Body of pancreas (tissue), 4 donors: ENCODE measurements around the gene ST6GALNAC4. TPM values are rescaled to one million over a fixed set of nuclear protein-coding genes. Genes with fewer than 3 reads are reported as not detected.

Source experiments
- ATAC-seq: fragments of 150-250 bp; one replicate; pipeline ENCODE4 v1.9.1; 2016
- DNase-seq, 4 donors: peaks; one replicate each; pipeline ENCODE4 v3.0.0-alpha.2; 2019
- H3K27ac ChIP-seq, 4 donors: fragments of 200-600 bp; sonication (generic); 1 replicate in 3 of 4; 2 replicates in 1 of 4; pipeline versions ENCODE4 v1.5.1 to v1.6.1; 2016 to 2019; ENCODE audit warnings: mild to moderate bottlenecking in 1 of 4, mixed read lengths in 1 of 4, moderate library complexity in 1 of 4
- H3K27me3 ChIP-seq, 2 donors: fragments of 200-600 bp; sonication (generic); one replicate each; pipeline ENCODE4 v1.6.0; 2016; ENCODE audit warnings: mild to moderate bottlenecking in 1 of 2
- H3K36me3 ChIP-seq, 2 donors: fragments of 200-600 bp; sonication (generic); replicated peaks in 1 of 2; 2 replicates each; pipeline ENCODE4 v1.5.1; 2016; ENCODE audit warnings: low read depth in 2 of 2; ENCODE audit not compliant: insufficient read depth in 1 of 2
- H3K4me1 ChIP-seq: fragments of 200-600 bp; sonication (generic); one replicate; pipeline ENCODE4 v1.6.0; 2016
- H3K4me3 ChIP-seq, 2 donors: fragments of 200-600 bp; sonication (generic); 1 replicate in 1 of 2; 2 replicates in 1 of 2; pipeline ENCODE4 v1.5.1; 2016 to 2019
- H3K9me3 ChIP-seq, 3 donors: fragments of 200-600 bp; sonication (generic); 1 replicate in 2 of 3; 2 replicates in 1 of 3; pipeline ENCODE4 v1.5.1; 2016
- POLR2A ChIP-seq, 3 donors: fragments of 450-650 bp; IDR thresholded peaks; one replicate each; pipeline ENCODE4 v1.6.1; 2016; ENCODE audit warnings: antibody characterized with exemption in 3 of 3, mild to moderate bottlenecking in 2 of 3
- WGBS, 2 donors: methylation state at CpG; one replicate each; pipeline ENCODE4 v1.1.5; 2017; 5-methylcytosine and 5-hydroxymethylcytosine counted together
- intact Hi-C: fragments of 100-400 bp; cut with DNase I; formaldehyde crosslinking; loops from one replicate; pipeline ENCODE4 v1.15.1; 2023
- total RNA-seq, 2 donors: library from RNA; depleted of rRNA; stranded (reverse); fragments of >200 nt; gene quantifications; one replicate each; pipeline ENCODE4 v1.1.0, GENCODE V29; 2016
- TF ChIP-seq, protein P1 (sequence below), 7 experiments: fragments of 450-650 bp in 4 of 7; fragments of 200-600 bp in 3 of 7; sonication (generic) in 3 of 7; IDR thresholded peaks; one replicate each; pipeline ENCODE4 v1.5.1; 2016 to 2019; ENCODE audit warnings: antibody characterized with exemption in 7 of 7

ST6GALNAC4 gene, protein sequence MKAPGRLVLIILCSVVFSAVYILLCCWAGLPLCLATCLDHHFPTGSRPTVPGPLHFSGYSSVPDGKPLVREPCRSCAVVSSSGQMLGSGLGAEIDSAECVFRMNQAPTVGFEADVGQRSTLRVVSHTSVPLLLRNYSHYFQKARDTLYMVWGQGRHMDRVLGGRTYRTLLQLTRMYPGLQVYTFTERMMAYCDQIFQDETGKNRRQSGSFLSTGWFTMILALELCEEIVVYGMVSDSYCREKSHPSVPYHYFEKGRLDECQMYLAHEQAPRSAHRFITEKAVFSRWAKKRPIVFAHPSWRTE
- 10 to 100 TPM; 36.6 to 63.8 TPM for total RNA-seq

- peaks cover 71% of the 10 kb centered on the region for H3K4me1 ChIP-seq
- 2 to 24% methylated on average over 4 to 47 of the region's 71 CpGs for WGBS, 2 donors
- H3K9me3 ChIP-seq, result no peaks in the 10 kb centered on the region
- intact Hi-C loops, result no loop called here
- ATAC-seq (peak; percentile 90), DNase-seq (peak; percentile 95 to 97 (median 96))
- H3K27me3 ChIP-seq, result no peaks in the 10 kb centered on the region
- peaks cover 0 to 5% of the 10 kb centered on the region in 2 donors for H3K36me3 ChIP-seq
- H3K4me3 ChIP-seq, result peak within 1 kb of the TSS in 1 of 2 donors; percentile 79
- TF ChIP-seq, protein P1, sequence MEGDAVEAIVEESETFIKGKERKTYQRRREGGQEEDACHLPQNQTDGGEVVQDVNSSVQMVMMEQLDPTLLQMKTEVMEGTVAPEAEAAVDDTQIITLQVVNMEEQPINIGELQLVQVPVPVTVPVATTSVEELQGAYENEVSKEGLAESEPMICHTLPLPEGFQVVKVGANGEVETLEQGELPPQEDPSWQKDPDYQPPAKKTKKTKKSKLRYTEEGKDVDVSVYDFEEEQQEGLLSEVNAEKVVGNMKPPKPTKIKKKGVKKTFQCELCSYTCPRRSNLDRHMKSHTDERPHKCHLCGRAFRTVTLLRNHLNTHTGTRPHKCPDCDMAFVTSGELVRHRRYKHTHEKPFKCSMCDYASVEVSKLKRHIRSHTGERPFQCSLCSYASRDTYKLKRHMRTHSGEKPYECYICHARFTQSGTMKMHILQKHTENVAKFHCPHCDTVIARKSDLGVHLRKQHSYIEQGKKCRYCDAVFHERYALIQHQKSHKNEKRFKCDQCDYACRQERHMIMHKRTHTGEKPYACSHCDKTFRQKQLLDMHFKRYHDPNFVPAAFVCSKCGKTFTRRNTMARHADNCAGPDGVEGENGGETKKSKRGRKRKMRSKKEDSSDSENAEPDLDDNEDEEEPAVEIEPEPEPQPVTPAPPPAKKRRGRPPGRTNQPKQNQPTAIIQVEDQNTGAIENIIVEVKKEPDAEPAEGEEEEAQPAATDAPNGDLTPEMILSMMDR (IDR thresholded peaks at IDR 0.05), result no peak
- peak in 2 of 3 donors; percentile 52 to 69 for TF ChIP-seq POLR2A (IDR thresholded peaks at IDR 0.05)
- peak within 1 kb of the TSS; percentile 70 to 78 (median 76) for H3K27ac ChIP-seq
Measured at GRCh38 chr9:127916720-127917581, at the start of gene ST6GALNAC4. TSS of gene ST6GALNAC4 (minus strand) at chr9:127917041. CDS start at chr9:127916419, 622 bp downstream.

DNA sequence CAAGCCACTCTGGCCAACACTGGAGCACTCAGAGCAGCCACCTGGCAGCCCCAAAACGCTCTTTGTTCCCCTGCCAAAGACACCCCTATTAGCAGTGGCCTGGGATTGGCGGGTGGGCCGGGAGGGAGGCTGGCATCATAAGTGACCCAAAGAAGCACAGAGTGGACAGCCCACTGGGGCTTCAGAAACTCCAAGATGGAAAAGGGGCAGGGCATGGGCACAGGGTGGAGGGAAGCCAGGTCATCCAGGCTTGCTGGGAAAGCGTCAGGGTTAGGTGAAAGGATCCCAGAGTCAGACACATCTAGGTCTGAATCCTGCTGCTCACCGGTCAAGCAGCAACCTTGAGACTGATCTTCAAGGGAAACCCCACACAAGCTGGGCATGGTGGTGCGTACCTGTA is 49.1 kb upstream of the ST6GALNAC4 start:
- DNase-seq, result no peak
- TF ChIP-seq POLR2A (IDR thresholded peaks at IDR 0.05), result no peak
- TF ChIP-seq, protein P1 (IDR thresholded peaks at IDR 0.05), result no peak
- peaks cover 90% of the 10 kb centered on the region for H3K4me1 ChIP-seq
- no peaks in the 10 kb centered on the region for H3K9me3 ChIP-seq
- no peak overlapping the region for H3K4me3 ChIP-seq
- peak overlapping the region; percentile 80 to 93 (median 89) for H3K27ac ChIP-seq
- intact Hi-C loops, result no loop called here
- no peaks in the 10 kb centered on the region for H3K27me3 ChIP-seq
- peak; percentile 2 for ATAC-seq
- no peaks in the 10 kb centered on the region for H3K36me3 ChIP-seq
- 44 to 65% methylated on average over 5 to 6 of the region's 6 CpGs for WGBS, 2 donors

- DNase-seq (no peak), ATAC-seq (no peak)
- 62 to 69% methylated on average over 7 to 19 of the region's 19 CpGs for WGBS, 2 donors
- Histone ChIP-seq H3K4me1 (peaks cover 76% of the 10 kb centered on the region), H3K27ac (peak overlapping the region; percentile 39 to 93 (median 80)), H3K36me3 (no peaks in the 10 kb centered on the region), H3K9me3 (no peaks in the 10 kb centered on the region), H3K4me3 (no peak overlapping the region), H3K27me3 (no peaks in the 10 kb centered on the region)
- TF ChIP-seq, protein P1 (IDR thresholded peaks at IDR 0.05), result no peak
- TF ChIP-seq POLR2A (IDR thresholded peaks at IDR 0.05), result no peak
- intact Hi-C loops, result no loop called here
Measured at GRCh38 chr9:127963359-127964064, 46.7 kb upstream of the ST6GALNAC4 start.

- 59 to 65% methylated on average over 3 of the region's 3 CpGs for WGBS, 2 donors
- peak overlapping the region; percentile 39 to 93 (median 80) for H3K27ac ChIP-seq
- peaks cover 74% of the 10 kb centered on the region for H3K4me1 ChIP-seq
- no peaks in the 10 kb centered on the region for H3K27me3 ChIP-seq
- intact Hi-C loops, result no loop called here
- no peak overlapping the region for H3K4me3 ChIP-seq
- TF ChIP-seq, protein P1 (IDR thresholded peaks at IDR 0.05), result no peak
- TF ChIP-seq POLR2A (IDR thresholded peaks at IDR 0.05), result no peak
- no peaks in the 10 kb centered on the region for H3K36me3 ChIP-seq
- DNase-seq (no peak), ATAC-seq (no peak)
- no peaks in the 10 kb centered on the region for H3K9me3 ChIP-seq
Measured at GRCh38 chr9:127963041-127963358, 46.2 kb upstream of the ST6GALNAC4 start.
